Motor neuron (in vitro differentiated cells): Measurements from ENCODE around the gene CMIP. TPM values are rescaled to one million over a fixed set of nuclear protein-coding genes. Genes with fewer than 3 reads are reported as not detected.

Source experiments
- ATAC-seq, 8 experiments: fragments of 200-7000 bp; cut with Tn5 transposase; replicated peaks in 6 of 8; 2 replicates each; pipeline ENCODE4 v1.8.0; 2021; ENCODE audit warnings: mild to moderate bottlenecking in 8 of 8, moderate library complexity in 8 of 8
- H3K27ac ChIP-seq, 2 donors: fragments of 250-450 bp; sonication (Bioruptor Pico); 2 replicates each; pipeline ENCODE4 v1.9.0; 2021; ENCODE audit warnings: antibody characterized with exemption in 2 of 2, mild to moderate bottlenecking in 2 of 2, moderate library complexity in 1 of 2
- H3K4me1 ChIP-seq, 2 donors: fragments of 250-450 bp; sonication (Bioruptor Pico); replicated peaks in 1 of 2; 2 replicates each; pipeline ENCODE4 v1.6.1; 2021; ENCODE audit warnings: antibody characterized with exemption in 2 of 2, mild to moderate bottlenecking in 2 of 2, moderate library complexity in 1 of 2
- H3K4me3 ChIP-seq, 5 donors: fragments of 250-450 bp; sonication (Bioruptor Pico); 2 replicates each; pipeline ENCODE4 v1.9.0; 2021; ENCODE audit warnings: antibody characterized with exemption in 5 of 5, mild to moderate bottlenecking in 5 of 5, moderate library complexity in 4 of 5
- WGBS, 10 experiments: fragments of 450-650 bp; shearing (Covaris generic); methylation state at CpG; one replicate each; pipeline ENCODE4 v1.0.0; 2022; 5-methylcytosine and 5-hydroxymethylcytosine counted together
- in situ Hi-C, 9 experiments: fragments of 400-800 bp; cut with MboI; loops; one replicate each; pipeline ENCODE4 v1.15.0; 2021; ENCODE audit warnings: low sequenced_read_pairs in 9 of 9, low pct_unique_long_range_greater_than_20kb in 2 of 9; ENCODE audit not compliant: unreplicated experiment in 9 of 9
- total RNA-seq, 8 experiments: library from RNA; unstranded; fragments of 300-600 nt; gene quantifications; 2 replicates each; pipeline versions ENCODE4 v1.2.3 to v1.2.4, GENCODE V29; 2022

CMIP gene
- total RNA-seq, 8 experiments from 2014 or later = 4.6 to 35.3 (median 19.1) TPM

GRCh38 chr16:81617021-81617346 lies 172.4 kb downstream of the CMIP start:
- WGBS, 10 experiments = 45 to 100% (median 90%) methylated on average over 1 to 5 of the region's 8 CpGs; no CpG with 5 or more reads in 5 of the 10 experiments
- Histone ChIP-seq H3K4me1 (peaks cover 20 to 26% of the 10 kb centered on the region in 2 donors), H3K4me3 (no peak overlapping the region), H3K27ac (peak overlapping the region; percentile 15 to 44)
- no peak for ATAC-seq
- in situ Hi-C loops = loop anchor here in 1 of 9 experiments (10.0 kb wide), 1 partner anchor 108 kb away; no protein-coding TSS in a partner anchor

GRCh38 chr16:81618187-81618586 lies 173.6 kb downstream of the CMIP start:
- in situ Hi-C loops = loop anchor here in 1 of 9 experiments (10.0 kb wide), 1 partner anchor 107 kb away; no protein-coding TSS in a partner anchor
- WGBS, 10 experiments = 0 to 83% (median 70%) methylated on average over 1 to 6 of the region's 6 CpGs; no CpG with 5 or more reads in 6 of the 10 experiments
- no peak for ATAC-seq
- peak overlapping the region; percentile 31 to 67 for H3K27ac ChIP-seq
- peaks cover 18 to 26% of the 10 kb centered on the region in 2 donors for H3K4me1 ChIP-seq
- H3K4me3 ChIP-seq = no peak overlapping the region

GRCh38 chr16:81618661-81619060 lies 174.1 kb downstream of the CMIP start:
- peak in 5 of 8 experiments; percentile 83 to 94 (median 87) for ATAC-seq
- peak overlapping the region; percentile 35 to 67 for H3K27ac ChIP-seq
- WGBS, 10 experiments = 11 to 77% (median 30%) methylated on average over 1 to 8 of the region's 11 CpGs; no CpG with 5 or more reads in 5 of the 10 experiments
- in situ Hi-C loops = loop anchor here in 1 of 9 experiments (10.0 kb wide), 1 partner anchor 106 kb away; no protein-coding TSS in a partner anchor
- H3K4me1 ChIP-seq = peaks cover 18 to 26% of the 10 kb centered on the region in 2 donors
- H3K4me3 ChIP-seq = no peak overlapping the region

GRCh38 chr16:81620029-81620428 lies 175.4 kb downstream of the CMIP start:
- 50 to 100% (median 85%) methylated on average over 1 to 4 of the region's 4 CpGs; no CpG with 5 or more reads in 4 of the 10 experiments for WGBS, 10 experiments
- H3K27ac ChIP-seq = no peak overlapping the region
- in situ Hi-C loops = loop anchor here in 1 of 9 experiments (10.0 kb wide), 1 partner anchor 105 kb away; no protein-coding TSS in a partner anchor
- no peak overlapping the region for H3K4me3 ChIP-seq
- no peak for ATAC-seq
- H3K4me1 ChIP-seq = peaks cover 18 to 26% of the 10 kb centered on the region in 2 donors

- in situ Hi-C loops = loop anchor here in 1 of 9 experiments (10.0 kb wide), 1 partner anchor 104 kb away; no protein-coding TSS in a partner anchor
- ATAC-seq = no peak
- H3K4me1 ChIP-seq = peaks cover 18 to 31% of the 10 kb centered on the region in 2 donors
These were observed 176.2 kb downstream of the CMIP start for GRCh38 chr16:81620796-81621195.

GRCh38 chr16:81621496-81621895 lies 176.9 kb downstream of the CMIP start:
- Histone ChIP-seq H3K4me1 (peaks cover 16 to 26% of the 10 kb centered on the region in 2 donors), H3K4me3 (no peak overlapping the region), H3K27ac (no peak overlapping the region)
- 74 to 100% (median 83%) methylated on average over 1 to 7 of the region's 8 CpGs; no CpG with 5 or more reads in 5 of the 10 experiments for WGBS, 10 experiments
- in situ Hi-C loops = loop anchor here in 1 of 9 experiments (10.0 kb wide), 1 partner anchor 103 kb away; no protein-coding TSS in a partner anchor
- no peak for ATAC-seq

More at GRCh38 chr16:81620796-81621195, 176.2 kb downstream of the CMIP start:
- 60 to 100% (median 82%) methylated on average over 1 to 8 of the region's 9 CpGs; no CpG with 5 or more reads in 2 of the 10 experiments for WGBS, 10 experiments
- Histone ChIP-seq H3K27ac (no peak overlapping the region), H3K4me3 (no peak overlapping the region)

GRCh38 chr16:81623365-81624102 lies 178.9 kb downstream of the CMIP start:
- H3K4me3 ChIP-seq = no peak overlapping the region
- H3K27ac ChIP-seq = no peak overlapping the region
- WGBS, 10 experiments = 53 to 100% (median 92%) methylated on average over 1 to 4 of the region's 5 CpGs; no CpG with 5 or more reads in 2 of the 10 experiments
- peaks cover 7 to 17% of the 10 kb centered on the region in 2 donors for H3K4me1 ChIP-seq
- ATAC-seq = peak in 1 of 8 experiments; percentile 40
- in situ Hi-C loops = loop anchor here in 1 of 9 experiments (10.0 kb wide), 1 partner anchor 101 kb away; no protein-coding TSS in a partner anchor

GRCh38 chr16:81624403-81624759 lies 179.8 kb downstream of the CMIP start:
- ATAC-seq = no peak
- H3K4me3 ChIP-seq = no peak overlapping the region
- in situ Hi-C loops = loop anchor here in 1 of 9 experiments (10.0 kb wide), 1 partner anchor 100 kb away; no protein-coding TSS in a partner anchor
- H3K4me1 ChIP-seq = peaks cover 6 to 16% of the 10 kb centered on the region in 2 donors
- H3K27ac ChIP-seq = no peak overlapping the region
- 88 to 100% (median 95%) methylated on average over 1 to 6 of the region's 6 CpGs; no CpG with 5 or more reads in 4 of the 10 experiments for WGBS, 10 experiments

GRCh38 chr16:81624760-81625543 lies 180.3 kb downstream of the CMIP start:
- Histone ChIP-seq H3K4me1 (peaks cover 12 to 21% of the 10 kb centered on the region in 2 donors), H3K27ac (no peak overlapping the region), H3K4me3 (no peak overlapping the region)
- in situ Hi-C loops = loop anchor here in 1 of 9 experiments (10.0 kb wide), 1 partner anchor 100 kb away; no protein-coding TSS in a partner anchor
- peak in 3 of 8 experiments; percentile 72 to 88 (median 83) for ATAC-seq
- 68 to 100% (median 93%) methylated on average over 1 to 10 of the region's 11 CpGs; no CpG with 5 or more reads in 1 of the 10 experiments for WGBS, 10 experiments

- peak overlapping the region in 1 of 2 donors; percentile 23 for H3K27ac ChIP-seq
- peaks cover 19 to 25% of the 10 kb centered on the region in 2 donors for H3K4me1 ChIP-seq
- no peak overlapping the region for H3K4me3 ChIP-seq
- in situ Hi-C loops = loop anchor here in 1 of 9 experiments (10.0 kb wide), 1 partner anchor 99 kb away; no protein-coding TSS in a partner anchor
- WGBS, 10 experiments = 60 to 100% (median 80%) methylated on average over 1 to 3 of the region's 9 CpGs; no CpG with 5 or more reads in 5 of the 10 experiments
- ATAC-seq = peak in 4 of 8 experiments; percentile 5 to 61 (median 54)
These were observed 181.0 kb downstream of the CMIP start for GRCh38 chr16:81625544-81626153.

GRCh38 chr16:81626181-81626674 lies 181.6 kb downstream of the CMIP start:
- no peak for ATAC-seq
- in situ Hi-C loops = loop anchor here in 1 of 9 experiments (10.0 kb wide), 1 partner anchor 99 kb away; no protein-coding TSS in a partner anchor
- peaks cover 22 to 31% of the 10 kb centered on the region in 2 donors for H3K4me1 ChIP-seq
- H3K4me3 ChIP-seq = no peak overlapping the region
- H3K27ac ChIP-seq = no peak overlapping the region
- WGBS, 10 experiments = 60 to 100% (median 91%) methylated on average over 1 to 3 of the region's 6 CpGs; no CpG with 5 or more reads in 2 of the 10 experiments
